GM12878 (cell line): Measurements from ENCODE around the gene FDX2. TPM values are rescaled to one million over a fixed set of nuclear protein-coding genes. Genes with fewer than 3 reads are reported as not detected.

Experiments used
- ATAC-seq: fragments of 200-7000 bp; cut with Tn5 transposase; 3 replicates; pipeline ENCODE4 v1.9.1; 2020; ENCODE audit warnings: mild to moderate bottlenecking, moderate library complexity
- BruUV-seq: library from RNA; stranded (reverse); fragments of 400-500 nt; replicated peaks from 2 replicates; lab custom pipeline; 2021; lab: Mats Ljungman, UMichigan
- CTCF ChIA-PET: fragments of 300-600 bp; sonication (Branson Sonifier 250); formaldehyde crosslinking; extraction: SDS; loops from one replicate; lab custom pipeline; 2021; ENCODE audit warnings: inconsistent platforms; lab: Yijun Ruan, JAX
- POLR2A ChIA-PET: fragments of 350-600 bp; formaldehyde crosslinking; extraction: SDS; loops from one replicate; lab custom pipeline; 2021; ENCODE audit warnings: inconsistent platforms; lab: Charles Lee
- RAD21 ChIA-PET: fragments of 300-600 bp; sonication (Branson Sonifier 250); formaldehyde crosslinking; loops from one replicate; lab custom pipeline; 2023; ENCODE audit warnings: antibody characterized with exemption; ENCODE audit not compliant: unreplicated experiment; lab: Charles Lee
- SMC1A ChIA-PET: fragments of 300-600 bp; sonication (Branson Sonifier 250); formaldehyde crosslinking; loops from one replicate; lab custom pipeline; 2023; ENCODE audit not compliant: unreplicated experiment, uncharacterized antibody; lab: Charles Lee
- DNase-seq: peaks from one replicate; pipeline ENCODE4 v3.0.0-alpha.2; 2011; ENCODE audit warnings: low read depth, low spot score
- FAIRE-seq: peaks from 3 replicates; lab custom pipeline; 2011; peaks lifted over from hg19 to GRCh38; lab: Jason Lieb, UNC
- H2AFZ ChIP-seq: 2 replicates; pipeline ENCODE4 v1.6.0; 2011; ENCODE audit warnings: low read depth, low read length, control low read depth; ENCODE audit not compliant: control insufficient read depth
- H3K27ac ChIP-seq: 2 replicates; pipeline ENCODE4 v1.5.1; 2011; ENCODE audit warnings: control low read depth; ENCODE audit not compliant: control insufficient read depth, insufficient read depth
- H3K27me3 ChIP-seq, 2 experiments: replicated peaks in 1 of 2; 2 replicates each; pipeline versions ENCODE4 v1.6.0 to v1.6.1; 2011; ENCODE audit warnings: low read length in 1 of 2; ENCODE audit not compliant: control insufficient read depth in 2 of 2, insufficient read depth in 2 of 2
- H3K36me3 ChIP-seq, 2 experiments: 2 replicates each; pipeline ENCODE4 v1.5.1; 2011; ENCODE audit warnings: low read length in 1 of 2; ENCODE audit not compliant: control insufficient read depth in 2 of 2, insufficient read depth in 2 of 2
- H3K4me1 ChIP-seq: 2 replicates; pipeline ENCODE4 v1.6.1; 2011; ENCODE audit warnings: mild to moderate bottlenecking, low read length, moderate library complexity, mixed read lengths; ENCODE audit not compliant: control insufficient read depth, insufficient read depth
- H3K4me2 ChIP-seq: 2 replicates; pipeline ENCODE4 v1.6.0; 2011; ENCODE audit warnings: control low read depth; ENCODE audit not compliant: control insufficient read depth, insufficient read depth
- H3K4me3 ChIP-seq: fragments of 200-600 bp; sonication (generic); 2 replicates; pipeline ENCODE4 v1.5.1; 2016
- H3K79me2 ChIP-seq: 2 replicates; pipeline ENCODE4 v1.6.0; 2011; ENCODE audit warnings: low read length; ENCODE audit not compliant: control insufficient read depth, insufficient read depth
- H3K9ac ChIP-seq: 2 replicates; pipeline ENCODE4 v1.8.0; 2011; ENCODE audit warnings: low read length, control low read depth, mixed read lengths; ENCODE audit not compliant: control insufficient read depth, insufficient read depth
- H3K9me3 ChIP-seq: replicated peaks from 3 replicates; pipeline ENCODE4 v1.5.1; 2011; ENCODE audit warnings: mild to moderate bottlenecking, low read length; ENCODE audit not compliant: control insufficient read depth, insufficient read depth
- H4K20me1 ChIP-seq: 2 replicates; pipeline ENCODE4 v1.6.0; 2011; ENCODE audit not compliant: control insufficient read depth, insufficient read depth
- CBFB ChIP-seq: IDR thresholded peaks from 2 replicates; pipeline ENCODE4 v1.6.1; 2016; ENCODE audit warnings: antibody characterized with exemption, low read depth
- ETV6 ChIP-seq, 2 experiments: fragments of 450-650 bp in 1 of 2; IDR thresholded peaks in 1 of 2; conservative IDR thresholded peaks in 1 of 2; 2 replicates each; pipeline ENCODE4 v1.6.1; 2014; ENCODE audit warnings: antibody characterized with exemption in 1 of 2, borderline replicate concordance in 1 of 2, low read depth in 1 of 2, mild to moderate bottlenecking in 1 of 2, moderate library complexity in 1 of 2
- JUNB ChIP-seq: IDR thresholded peaks from 2 replicates; pipeline ENCODE4 v1.6.1; 2016; ENCODE audit warnings: antibody characterized with exemption, mild to moderate bottlenecking
- MYC ChIP-seq: IDR thresholded peaks from 2 replicates; pipeline ENCODE4 v1.6.1; 2011; ENCODE audit warnings: mild to moderate bottlenecking, low read length, moderate library complexity, inconsistent platforms; ENCODE audit not compliant: insufficient read depth, insufficient replicate concordance, insufficient read length, severe bottlenecking
- POLR2AphosphoS5 ChIP-seq: IDR thresholded peaks from 2 replicates; pipeline ENCODE4 v1.6.1; 2011; ENCODE audit warnings: mild to moderate bottlenecking, low read length, inconsistent platforms
- SIN3A ChIP-seq: IDR thresholded peaks from 2 replicates; pipeline ENCODE4 v1.6.1; 2012; ENCODE audit warnings: low read depth, low read length, improper control_type of control experiment
- SRF ChIP-seq, 2 experiments: IDR thresholded peaks; 2 replicates each; pipeline ENCODE4 v1.6.1; 2011; ENCODE audit warnings: low read depth in 2 of 2, low read length in 2 of 2, mild to moderate bottlenecking in 1 of 2, moderate library complexity in 1 of 2
- TCF3 ChIP-seq: IDR thresholded peaks from 2 replicates; pipeline ENCODE4 v1.6.1; 2012; ENCODE audit warnings: low read depth, mild to moderate bottlenecking, low read length, borderline replicate concordance; ENCODE audit not compliant: insufficient read depth
- YBX1 ChIP-seq: fragments of 450-650 bp; IDR thresholded peaks from 2 replicates; pipeline ENCODE4 v1.6.1; 2016; ENCODE audit warnings: antibody characterized with exemption
- WGBS: methylation state at CpG from one replicate; pipeline ENCODE4 v1.1.6; 2016; ENCODE audit warnings: low lambda C conversion rate; ENCODE audit not compliant: insufficient replicate concordance, insufficient coverage; ENCODE audit errors: missing lambda C conversion rate; 5-methylcytosine and 5-hydroxymethylcytosine counted together
- in situ Hi-C: fragments of 300-500 bp; cut with MboI; formaldehyde crosslinking; loops from 9 replicates; pipeline ENCODE4 v1.14.3; 2018; ENCODE audit warnings: mixed read lengths
- intact Hi-C: fragments of 100-400 bp; cut with micrococcal nuclease; formaldehyde crosslinking; loops from one replicate; pipeline ENCODE4 v1.14.2; 2022; ENCODE audit not compliant: unreplicated experiment
- polyA plus RNA-seq, 11 experiments: library from polyadenylated mRNA; depleted of rRNA in 4 of 11; unstranded in 6 of 11; stranded (reverse) in 5 of 11; fragments of >200 nt; fragmentation: Nextera tagmentation in 4 of 11; fragmentation: Illumina TruSeq in 1 of 11; extraction: Ambion mirVana in 4 of 11; extraction: Trizol in 1 of 11; gene quantifications; 1 replicate in 1 of 11; 2 replicates in 10 of 11; pipeline versions ENCODE4 v1.2.1 to v1.2.3, GENCODE V29; 2011 to 2016; ENCODE audit warnings: inconsistent platforms in 2 of 11, missing spikeins in 2 of 11, low read depth in 1 of 11
- total RNA-seq, 4 experiments: library from RNA; depleted of rRNA in 3 of 4; stranded (reverse); fragments of >200 nt in 3 of 4; fragmentation: Illumina TruSeq in 1 of 4; extraction: Trizol in 1 of 4; gene quantifications; 2 replicates each; pipeline versions ENCODE4 v1.2.1 to v1.2.3, GENCODE V29; 2013 to 2021
- TF ChIP-seq, protein P1 (sequence below): fragments of 450-650 bp; IDR thresholded peaks from 2 replicates; pipeline ENCODE4 v1.6.1; 2017; ENCODE audit warnings: low read depth, mild to moderate bottlenecking, moderate library complexity
- TF ChIP-seq, protein P2 (sequence below): fragments of 450-650 bp; IDR thresholded peaks from 2 replicates; pipeline ENCODE4 v1.6.1; 2017; ENCODE audit warnings: mild to moderate bottlenecking, moderate library complexity

Gene FDX2
- total and polyA plus RNA-seq, 10 of the 15 experiments (the other 5 are each of a cell fraction or from before 2014, with no cell fraction given), result 1.4 to 50.4 (median 24.7) TPM

DNA sequence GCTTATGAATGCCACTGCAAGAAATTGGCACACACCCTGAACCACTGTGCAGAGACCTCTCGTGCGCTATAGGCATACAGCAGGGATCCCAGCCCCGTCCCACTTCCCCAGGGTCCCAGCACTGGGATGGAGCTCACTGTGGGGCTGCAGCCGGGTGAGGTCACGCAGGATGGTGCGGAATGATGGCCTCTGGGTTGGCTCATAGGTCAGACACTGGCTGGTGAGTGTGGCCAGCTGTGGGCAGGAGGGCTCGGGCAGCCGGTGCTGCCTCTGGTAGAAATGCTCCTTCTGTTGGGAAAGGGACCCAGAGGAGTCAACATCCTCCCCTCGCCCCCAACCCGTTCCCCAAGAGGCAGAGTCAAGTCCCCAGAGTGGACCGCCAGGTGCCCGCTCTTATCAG lies 40.6 kb upstream of the FDX2 start:
- DNase-seq (no peak), FAIRE-seq (no peak), ATAC-seq (no peak)
- Histone ChIP-seq H3K79me2 (no peaks in the 10 kb centered on the region), H3K36me3 (peaks cover 18 to 40% of the 10 kb centered on the region in 2 experiments; a peak in 3 of 4 replicates), H3K4me3 (no peak overlapping the region), H2AFZ (no peak overlapping the region), H3K9ac (no peak overlapping the region), H3K4me1 (no peaks in the 10 kb centered on the region), H4K20me1 (peaks cover 2% of the 10 kb centered on the region; the same call in 1 of the 2 replicates), H3K4me2 (no peak overlapping the region), H3K27ac (no peak overlapping the region), H3K9me3 (no peaks in the 10 kb centered on the region; the same call in 2 of the 3 replicates), H3K27me3 (no peaks in the 10 kb centered on the region)
- intact Hi-C loops, result no loop called here
- TF ChIP-seq ETV6 (conservative IDR thresholded peaks at IDR 0.05 in 1 of 2, IDR thresholded peaks at IDR 0.05 in 1 of 2; ENCODE audit: borderline replicate concordance in 1 of 2, low read depth in 1 of 2), result no peak
- no peak for TF ChIP-seq SRF (IDR thresholded peaks at IDR 0.05; ENCODE audit: low read depth in 2 of 2, low read length in 2 of 2)
- no peak for TF ChIP-seq SIN3A
- TF ChIP-seq MYC, result no peak
- no TSS peak for BruUV-seq
- in situ Hi-C loops, result no loop called here
- ChIA-PET RAD21 (no interaction called here), POLR2A (no interaction called here), SMC1A (no interaction called here), CTCF (no interaction called here)
- 98% methylated on average over 11 of the region's 12 CpGs for WGBS

DNA sequence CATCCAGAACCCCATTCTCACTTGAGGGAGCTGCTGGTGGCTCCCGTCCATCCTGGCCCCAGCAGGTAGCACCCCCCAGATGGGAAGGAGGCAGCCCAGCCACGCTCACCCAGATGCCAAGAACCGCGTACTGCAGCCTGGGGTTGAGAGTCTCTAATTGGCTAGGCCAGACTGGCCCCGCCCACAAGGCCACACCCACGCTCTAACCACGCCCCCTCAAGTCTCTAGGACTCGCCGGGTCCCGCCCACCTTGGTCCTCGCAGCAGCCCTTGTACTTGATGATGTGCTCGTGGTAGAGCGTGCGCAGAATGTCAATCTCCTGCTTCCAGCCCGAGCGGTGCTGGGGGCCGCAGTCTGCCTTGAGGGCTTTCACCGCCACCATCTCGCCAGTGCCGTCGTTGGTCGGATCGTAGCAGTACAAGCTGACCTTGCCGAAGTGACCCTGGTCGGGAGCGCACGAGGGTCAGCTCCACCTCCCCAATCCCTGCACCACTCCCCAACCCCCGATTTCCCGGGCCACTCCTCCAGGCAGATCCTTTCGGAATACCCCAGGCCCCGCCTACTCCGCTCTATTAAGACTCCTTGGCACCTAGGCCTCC lies 38.1 kb upstream of the FDX2 start:
- FAIRE-seq (no peak), ATAC-seq (peak; percentile 78), DNase-seq (no peak)
- Histone ChIP-seq H3K4me2 (no peak overlapping the region), H3K36me3 (peaks cover 18 to 37% of the 10 kb centered on the region in 2 experiments; a peak in 3 of 4 replicates), H4K20me1 (peaks cover 2% of the 10 kb centered on the region; the same call in 1 of the 2 replicates), H3K79me2 (no peaks in the 10 kb centered on the region), H3K27me3 (no peaks in the 10 kb centered on the region), H3K27ac (no peak overlapping the region), H2AFZ (no peak overlapping the region), H3K9me3 (no peaks in the 10 kb centered on the region; the same call in 2 of the 3 replicates), H3K4me3 (no peak overlapping the region), H3K9ac (no peak overlapping the region), H3K4me1 (no peaks in the 10 kb centered on the region)
- RAD21 ChIA-PET, result no interaction called here
- POLR2A ChIA-PET, result no interaction called here
- in situ Hi-C loops, result no loop called here
- WGBS, result 98% methylated on average over 32 of the region's 32 CpGs
- intact Hi-C loops, result no loop called here
- SMC1A ChIA-PET, result no interaction called here
- no peak for TF ChIP-seq JUNB
- no peak for TF ChIP-seq YBX1
- no peak for TF ChIP-seq TCF3
- TF ChIP-seq, protein P1, sequence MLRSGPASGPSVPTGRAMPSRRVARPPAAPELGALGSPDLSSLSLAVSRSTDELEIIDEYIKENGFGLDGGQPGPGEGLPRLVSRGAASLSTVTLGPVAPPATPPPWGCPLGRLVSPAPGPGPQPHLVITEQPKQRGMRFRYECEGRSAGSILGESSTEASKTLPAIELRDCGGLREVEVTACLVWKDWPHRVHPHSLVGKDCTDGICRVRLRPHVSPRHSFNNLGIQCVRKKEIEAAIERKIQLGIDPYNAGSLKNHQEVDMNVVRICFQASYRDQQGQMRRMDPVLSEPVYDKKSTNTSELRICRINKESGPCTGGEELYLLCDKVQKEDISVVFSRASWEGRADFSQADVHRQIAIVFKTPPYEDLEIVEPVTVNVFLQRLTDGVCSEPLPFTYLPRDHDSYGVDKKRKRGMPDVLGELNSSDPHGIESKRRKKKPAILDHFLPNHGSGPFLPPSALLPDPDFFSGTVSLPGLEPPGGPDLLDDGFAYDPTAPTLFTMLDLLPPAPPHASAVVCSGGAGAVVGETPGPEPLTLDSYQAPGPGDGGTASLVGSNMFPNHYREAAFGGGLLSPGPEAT, result no peak
- 0 out of 2 replicates have a peak, but pooled peaks have one; percentile 38 for TF ChIP-seq POLR2AphosphoS5
- TF ChIP-seq CBFB, result no peak
- TF ChIP-seq, protein P2, sequence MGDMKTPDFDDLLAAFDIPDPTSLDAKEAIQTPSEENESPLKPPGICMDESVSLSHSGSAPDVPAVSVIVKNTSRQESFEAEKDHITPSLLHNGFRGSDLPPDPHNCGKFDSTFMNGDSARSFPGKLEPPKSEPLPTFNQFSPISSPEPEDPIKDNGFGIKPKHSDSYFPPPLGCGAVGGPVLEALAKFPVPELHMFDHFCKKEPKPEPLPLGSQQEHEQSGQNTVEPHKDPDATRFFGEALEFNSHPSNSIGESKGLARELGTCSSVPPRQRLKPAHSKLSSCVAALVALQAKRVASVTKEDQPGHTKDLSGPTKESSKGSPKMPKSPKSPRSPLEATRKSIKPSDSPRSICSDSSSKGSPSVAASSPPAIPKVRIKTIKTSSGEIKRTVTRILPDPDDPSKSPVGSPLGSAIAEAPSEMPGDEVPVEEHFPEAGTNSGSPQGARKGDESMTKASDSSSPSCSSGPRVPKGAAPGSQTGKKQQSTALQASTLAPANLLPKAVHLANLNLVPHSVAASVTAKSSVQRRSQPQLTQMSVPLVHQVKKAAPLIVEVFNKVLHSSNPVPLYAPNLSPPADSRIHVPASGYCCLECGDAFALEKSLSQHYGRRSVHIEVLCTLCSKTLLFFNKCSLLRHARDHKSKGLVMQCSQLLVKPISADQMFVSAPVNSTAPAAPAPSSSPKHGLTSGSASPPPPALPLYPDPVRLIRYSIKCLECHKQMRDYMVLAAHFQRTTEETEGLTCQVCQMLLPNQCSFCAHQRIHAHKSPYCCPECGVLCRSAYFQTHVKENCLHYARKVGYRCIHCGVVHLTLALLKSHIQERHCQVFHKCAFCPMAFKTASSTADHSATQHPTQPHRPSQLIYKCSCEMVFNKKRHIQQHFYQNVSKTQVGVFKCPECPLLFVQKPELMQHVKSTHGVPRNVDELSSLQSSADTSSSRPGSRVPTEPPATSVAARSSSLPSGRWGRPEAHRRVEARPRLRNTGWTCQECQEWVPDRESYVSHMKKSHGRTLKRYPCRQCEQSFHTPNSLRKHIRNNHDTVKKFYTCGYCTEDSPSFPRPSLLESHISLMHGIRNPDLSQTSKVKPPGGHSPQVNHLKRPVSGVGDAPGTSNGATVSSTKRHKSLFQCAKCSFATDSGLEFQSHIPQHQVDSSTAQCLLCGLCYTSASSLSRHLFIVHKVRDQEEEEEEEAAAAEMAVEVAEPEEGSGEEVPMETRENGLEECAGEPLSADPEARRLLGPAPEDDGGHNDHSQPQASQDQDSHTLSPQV, result no peak
- CTCF ChIA-PET, result no interaction called here
- BruUV-seq, result TSS peak; percentile 40
